Left lung (tissue), 10 donors: ENCODE measurements around the gene FRMD4B. TPM values are rescaled to one million over a fixed set of nuclear protein-coding genes. Genes with fewer than 3 reads are reported as not detected.
"Not testable (repeated sequence)": the region's sequence is repeated elsewhere in the genome, so short reads cannot be mapped to it uniquely, and the experiment has no call there.

ENCODE experiments used
- ATAC-seq: fragments of 200-7000 bp; cut with Tn5 transposase; one replicate; pipeline ENCODE4 v1.9.1; 2020; ENCODE audit warnings: moderate library complexity
- DNase-seq, 4 donors: peaks; one replicate each; pipeline ENCODE4 v3.0.0-alpha.2; 2013 to 2020
- H3K27ac ChIP-seq, 2 donors: fragments of 200-600 bp; sonication (generic) in 1 of 2; one replicate each; pipeline versions ENCODE4 v1.5.0 to v1.8.0; 2020 to 2021
- H3K27me3 ChIP-seq, 2 donors: fragments of 200-600 bp; sonication (generic) in 1 of 2; one replicate each; pipeline versions ENCODE4 v1.5.0 to v1.8.0; 2020 to 2021
- H3K36me3 ChIP-seq, 2 donors: fragments of 200-600 bp; sonication (generic) in 1 of 2; one replicate each; pipeline versions ENCODE4 v1.5.0 to v1.8.0; 2020 to 2021
- H3K4me1 ChIP-seq, 2 donors: fragments of 200-600 bp; one replicate each; pipeline ENCODE4 v1.8.0; 2021
- H3K4me3 ChIP-seq, 2 donors: fragments of 200-600 bp; sonication (generic) in 1 of 2; one replicate each; pipeline versions ENCODE4 v1.5.0 to v1.8.0; 2020 to 2021; ENCODE audit warnings: mild to moderate bottlenecking in 1 of 2
- H3K9me3 ChIP-seq, 2 donors: fragments of 200-600 bp; sonication (generic) in 1 of 2; one replicate each; pipeline versions ENCODE4 v1.5.0 to v1.8.0; 2020 to 2021
- CTCF ChIP-seq, 2 donors: fragments of 200-600 bp; sonication (generic) in 1 of 2; IDR thresholded peaks; one replicate each; pipeline versions ENCODE4 v1.5.0 to v1.8.0; 2021; ENCODE audit warnings: antibody characterized with exemption in 2 of 2
- intact Hi-C, 2 donors: fragments of 100-400 bp; cut with DNase I; formaldehyde crosslinking; loops; one replicate each; pipeline versions ENCODE4 v1.11.2 to v1.14.2; 2022
- polyA plus RNA-seq, 6 donors: library from polyadenylated mRNA; unstranded; fragments of 120-200 nt; gene quantifications; one replicate each; pipeline ENCODE4 v1.2.1, GENCODE V29; 2013; ENCODE audit not compliant: insufficient read length in 6 of 6
- total RNA-seq, 2 donors: library from RNA; stranded (reverse); fragmentation: NEBNext Ultra II Directional; extraction: Animal tissue kit (Norgen Biotek cat#: 25700); gene quantifications; one replicate each; pipeline ENCODE4 v1.2.1, GENCODE V29; 2021
- donor health status: DM: no; HTN: yes; CAD: no.
- donor health status: DM: no; HTN: no; CAD: no.

FRMD4B gene
- total and polyA plus RNA-seq, 8 donors, result 49.0 to 78.7 (median 71.1) TPM

GRCh38 chr3:69282181-69282580 lies 103.7 kb downstream of the FRMD4B start:
- peak; percentile 26 for ATAC-seq
- no peak for TF ChIP-seq CTCF (IDR thresholded peaks at IDR 0.05)
- peaks cover 0 to 18% of the 10 kb centered on the region in 2 donors for H3K36me3 ChIP-seq
- H3K4me1 ChIP-seq, result peaks cover 0 to 1% of the 10 kb centered on the region in 2 donors
- DNase-seq, result no peak
- H3K9me3 ChIP-seq, result no peaks in the 10 kb centered on the region
- H3K27me3 ChIP-seq, result no peaks in the 10 kb centered on the region
- intact Hi-C loops, result no loop called here
- no peak overlapping the region for H3K4me3 ChIP-seq
- no peak overlapping the region for H3K27ac ChIP-seq

GRCh38 chr3:69277403-69277802 lies 108.5 kb downstream of the FRMD4B start:
- H3K4me1 ChIP-seq, H3K4me3 ChIP-seq, H3K36me3 ChIP-seq, H3K9me3 ChIP-seq, H3K27ac ChIP-seq, DNase-seq, H3K27me3 ChIP-seq, intact Hi-C loops: not testable (repeated sequence)
- ATAC-seq, result peak; percentile 42

GRCh38 chr3:69276884-69277283 lies 109.0 kb downstream of the FRMD4B start:
- TF ChIP-seq CTCF (IDR thresholded peaks at IDR 0.05), result no peak
- ATAC-seq (peak; percentile 24), DNase-seq (no peak)
- H3K27ac ChIP-seq, result no peak overlapping the region
- H3K9me3 ChIP-seq, result no peaks in the 10 kb centered on the region
- peaks cover 0 to 6% of the 10 kb centered on the region in 2 donors for H3K4me1 ChIP-seq
- intact Hi-C loops, result no loop called here
- H3K4me3 ChIP-seq, result no peak overlapping the region
- peaks cover 0 to 5% of the 10 kb centered on the region in 2 donors for H3K36me3 ChIP-seq
- H3K27me3 ChIP-seq, result no peaks in the 10 kb centered on the region

GRCh38 chr3:69276191-69276590 lies 109.7 kb downstream of the FRMD4B start:
- DNase-seq, intact Hi-C loops, H3K36me3 ChIP-seq, H3K4me1 ChIP-seq, H3K27me3 ChIP-seq, H3K27ac ChIP-seq, ATAC-seq, H3K4me3 ChIP-seq, H3K9me3 ChIP-seq: not testable (repeated sequence)

- no peak for TF ChIP-seq CTCF (IDR thresholded peaks at IDR 0.05)
- ATAC-seq (no peak), DNase-seq (no peak)
- no peak overlapping the region for H3K27ac ChIP-seq
- intact Hi-C loops, result no loop called here
- H3K4me3 ChIP-seq, result no peak overlapping the region
- no peaks in the 10 kb centered on the region for H3K36me3 ChIP-seq
- H3K9me3 ChIP-seq, result no peaks in the 10 kb centered on the region
- no peaks in the 10 kb centered on the region for H3K27me3 ChIP-seq
- H3K4me1 ChIP-seq, result peaks cover 0 to 6% of the 10 kb centered on the region in 2 donors
Observed at GRCh38 chr3:69273896-69274295, 112.0 kb downstream of the FRMD4B start.

GRCh38 chr3:69272556-69272955 lies 113.3 kb downstream of the FRMD4B start:
- Histone ChIP-seq H3K27me3 (no peaks in the 10 kb centered on the region), H3K27ac (no peak overlapping the region), H3K4me1 (peaks cover 0 to 6% of the 10 kb centered on the region in 2 donors), H3K36me3 (no peaks in the 10 kb centered on the region), H3K4me3 (no peak overlapping the region), H3K9me3 (no peaks in the 10 kb centered on the region)
- DNase-seq (no peak), ATAC-seq (no peak)
- no peak for TF ChIP-seq CTCF (IDR thresholded peaks at IDR 0.05)
- intact Hi-C loops, result no loop called here
